OCI-M1 (cell line): Measurements from ENCODE around the gene SORCS2.

ENCODE experiments used
- DNase-seq: peaks from one replicate; lab custom pipeline; 2025; lab: John Stamatoyannopoulos, UW

SORCS2 gene

DNA sequence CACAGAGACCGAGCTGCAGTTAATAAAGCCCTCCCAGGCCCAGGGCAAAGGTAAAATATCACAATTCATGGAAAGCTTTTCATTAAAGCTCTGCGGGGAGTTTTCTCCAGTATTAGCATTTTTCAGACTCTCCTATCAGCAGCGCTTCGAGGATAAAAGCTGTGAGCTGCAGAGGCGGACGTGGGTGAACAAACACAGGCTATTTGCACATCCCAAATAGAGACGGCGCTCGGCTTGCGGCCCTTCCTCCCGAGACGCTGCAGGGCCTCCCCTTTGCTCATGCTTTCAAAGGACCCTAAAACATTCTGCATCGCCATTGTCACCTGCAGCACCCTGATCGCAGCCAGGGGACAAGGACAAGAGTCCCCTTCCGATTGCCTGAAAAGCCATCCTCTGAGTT lies 97.3 kb downstream of the SORCS2 start:
- DNase-seq: no peak

DNA sequence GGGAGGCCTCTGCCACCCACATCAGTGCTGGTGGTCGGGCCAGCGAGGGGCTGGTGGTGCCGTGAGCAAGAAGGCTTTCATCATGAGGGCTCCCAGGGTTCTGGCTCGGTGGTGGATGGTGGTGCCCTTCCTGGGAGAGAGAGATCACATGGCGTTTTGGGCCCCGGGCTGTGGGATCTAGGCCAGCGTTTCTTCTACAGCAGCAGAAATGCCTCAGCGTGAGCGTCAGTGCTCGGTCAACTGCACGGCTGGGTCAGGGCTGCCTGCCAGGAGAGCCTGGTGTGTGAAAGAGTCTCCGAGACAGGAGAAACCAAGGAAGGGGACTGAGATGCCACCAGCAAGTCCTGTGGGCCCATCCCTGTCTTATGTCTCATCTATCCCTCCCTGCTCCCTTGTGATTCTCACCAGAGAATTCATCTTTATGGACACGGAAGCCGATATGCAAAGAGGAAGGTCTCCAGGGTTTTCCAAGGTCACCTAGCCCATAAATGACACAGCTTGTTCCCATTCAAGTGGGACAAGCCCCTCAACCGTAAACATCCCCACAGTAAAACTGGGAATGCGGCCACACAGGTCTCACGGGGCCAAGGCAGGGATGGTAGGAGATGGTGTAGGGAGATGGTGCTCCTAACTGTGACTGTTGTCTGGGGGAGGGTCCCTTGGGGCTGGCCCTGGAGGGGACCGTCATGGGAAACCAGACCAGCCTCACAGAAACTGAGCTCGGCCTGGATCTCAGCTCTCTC lies 99.2 kb downstream of the SORCS2 start:
- no peak for DNase-seq

DNA sequence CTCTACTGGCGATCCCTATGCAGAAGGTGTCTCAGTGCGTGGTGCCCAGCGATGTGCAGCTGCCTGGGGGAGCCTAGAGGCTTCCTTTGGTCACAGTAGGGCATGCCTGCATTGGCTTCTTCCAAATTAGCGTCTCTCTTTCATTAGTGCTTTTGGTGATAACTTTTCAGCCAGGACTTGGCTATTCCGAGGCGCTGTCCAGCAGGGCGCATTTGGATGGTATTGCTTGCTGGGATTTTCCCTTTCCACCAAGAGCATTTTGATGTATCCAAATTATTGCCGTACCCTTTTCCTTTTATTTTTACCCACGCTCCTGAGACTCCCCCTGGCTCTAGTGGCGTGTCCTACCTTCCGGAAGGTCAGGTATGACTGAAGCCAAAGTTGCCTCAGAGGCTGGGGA lies 101.4 kb downstream of the SORCS2 start:
- DNase-seq: no peak

DNA sequence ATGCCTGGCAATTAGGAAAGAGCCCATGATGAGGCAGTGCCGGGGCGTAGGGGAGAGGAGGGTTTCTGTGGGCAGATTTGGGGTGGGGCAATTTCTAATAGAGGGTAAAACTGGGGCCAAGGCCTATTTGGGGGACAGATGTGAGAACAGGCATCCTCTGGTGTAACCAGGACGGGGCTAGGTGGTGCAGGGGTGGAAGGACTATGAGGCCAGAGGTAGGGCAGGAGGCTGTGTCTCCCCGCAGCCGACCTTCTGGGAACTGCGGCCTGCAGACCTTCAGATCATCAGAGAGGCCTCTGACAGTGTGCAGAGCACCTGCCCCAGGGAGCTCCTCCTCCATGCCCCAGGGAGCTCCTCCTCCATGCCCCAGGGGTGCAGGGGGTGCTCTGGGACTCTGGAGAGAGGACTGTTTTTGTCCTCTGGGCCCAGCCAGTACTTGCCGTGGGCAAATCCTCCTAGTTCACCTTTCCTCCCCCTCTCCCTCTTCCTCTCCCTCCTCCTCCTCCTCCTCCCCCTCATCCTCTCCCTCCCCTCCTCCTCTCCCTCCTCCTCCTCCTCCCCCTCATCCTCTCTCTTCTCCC lies 101.9 kb downstream of the SORCS2 start:
- DNase-seq: no peak

DNA sequence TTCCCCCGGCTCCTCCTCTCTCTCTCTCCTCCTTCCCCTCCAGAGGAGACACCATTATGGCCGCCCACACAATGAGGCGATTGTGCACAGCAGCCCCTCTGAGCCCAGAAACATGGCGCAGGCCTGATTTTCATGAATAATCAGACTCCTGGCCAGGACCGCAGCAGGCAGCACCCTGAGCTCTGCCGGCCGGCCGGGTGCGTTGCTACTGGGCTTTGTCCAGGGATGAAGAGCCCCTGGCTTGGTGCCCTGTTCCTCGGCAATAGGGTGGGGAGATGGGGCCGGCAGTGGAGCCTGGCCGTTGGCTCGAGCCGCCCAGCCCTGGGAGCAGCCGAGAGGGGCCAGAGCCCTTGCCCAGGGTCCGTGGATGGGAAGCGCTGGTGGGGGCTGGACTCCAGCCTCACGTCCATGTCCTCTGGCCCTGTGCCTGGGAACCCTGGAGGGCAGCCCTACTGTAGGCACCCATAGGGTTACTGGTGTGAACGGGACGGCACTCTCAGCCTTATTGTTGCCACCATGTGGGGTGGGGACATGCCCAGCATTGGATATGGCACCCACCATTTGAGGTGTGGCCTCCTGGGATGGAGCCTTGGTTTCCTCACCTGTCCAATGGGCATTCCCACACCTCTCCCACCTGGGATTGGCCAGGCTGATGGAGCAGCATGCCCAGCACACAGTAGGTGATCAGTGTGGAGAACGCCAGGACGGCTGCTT lies 103.0 kb downstream of the SORCS2 start:
- DNase-seq: no peak

DNA sequence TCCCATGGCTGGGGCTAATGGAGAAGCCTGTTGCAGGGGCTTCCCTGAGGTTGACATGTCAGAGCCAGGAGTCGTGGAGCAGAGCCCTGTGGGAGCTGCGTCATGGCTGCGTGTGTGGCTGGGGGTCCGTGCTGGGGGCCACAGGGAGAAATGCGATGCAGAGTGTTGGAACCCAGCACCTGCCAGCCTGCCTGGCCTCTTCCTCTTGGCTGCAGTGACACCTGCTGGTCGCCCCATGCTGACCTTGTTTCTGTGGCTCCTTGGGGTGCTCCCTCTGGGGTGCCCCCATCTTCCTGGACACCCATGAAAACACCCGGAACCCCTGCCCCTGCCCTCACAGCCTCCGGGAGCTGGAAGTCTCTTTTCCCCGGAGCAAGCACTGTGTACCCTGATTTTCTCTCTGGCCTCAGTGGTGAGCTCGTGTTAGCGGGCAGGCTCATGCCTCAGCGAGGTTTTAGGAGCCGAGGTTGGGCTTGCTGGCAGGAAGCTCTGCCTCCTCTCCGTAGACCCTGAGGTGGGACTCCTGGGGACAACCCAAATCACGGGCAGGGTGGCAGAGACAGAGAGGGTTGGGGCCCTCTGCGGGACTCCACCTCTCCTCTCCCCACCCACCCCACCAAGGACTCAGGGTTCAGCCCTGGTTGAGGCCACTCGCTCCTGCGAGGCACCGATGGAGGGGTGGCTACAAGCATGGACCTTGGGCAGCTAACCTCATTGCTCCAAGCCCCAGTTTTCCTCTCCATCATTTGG lies 103.7 kb downstream of the SORCS2 start:
- no peak for DNase-seq

DNA sequence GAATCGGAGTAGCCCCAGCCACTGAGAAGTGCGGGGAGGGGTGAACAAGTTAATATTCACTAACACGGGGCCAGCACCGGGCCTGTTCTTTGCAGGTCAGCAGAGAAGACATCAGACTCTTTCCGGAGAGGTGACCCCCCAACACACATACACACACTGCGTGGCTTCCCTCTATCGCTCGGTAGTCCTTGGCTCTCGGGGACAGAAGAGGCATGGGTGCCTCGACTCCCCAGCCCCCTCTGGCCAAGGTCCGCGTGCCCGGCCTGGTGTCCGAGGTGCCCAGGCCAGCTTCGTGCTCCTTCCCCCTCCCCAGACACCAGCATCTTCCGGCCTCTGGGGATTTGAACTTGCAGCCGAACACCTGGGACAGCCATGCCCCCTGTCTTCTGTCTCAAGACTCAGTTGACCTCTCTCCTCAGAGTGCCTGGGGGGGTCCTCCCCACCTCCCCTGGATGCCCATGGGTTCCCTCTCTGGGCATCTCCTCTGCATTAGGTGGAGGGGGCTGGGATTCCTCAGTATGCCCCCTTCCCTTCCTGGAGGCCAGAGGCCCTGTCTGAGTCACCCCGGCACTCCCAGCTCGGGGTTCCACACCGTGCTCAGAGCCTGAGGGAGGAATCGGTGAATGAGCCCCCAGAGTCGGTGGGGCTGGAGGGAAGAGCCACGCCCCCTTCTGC lies 104.5 kb downstream of the SORCS2 start:
- no peak for DNase-seq

DNA sequence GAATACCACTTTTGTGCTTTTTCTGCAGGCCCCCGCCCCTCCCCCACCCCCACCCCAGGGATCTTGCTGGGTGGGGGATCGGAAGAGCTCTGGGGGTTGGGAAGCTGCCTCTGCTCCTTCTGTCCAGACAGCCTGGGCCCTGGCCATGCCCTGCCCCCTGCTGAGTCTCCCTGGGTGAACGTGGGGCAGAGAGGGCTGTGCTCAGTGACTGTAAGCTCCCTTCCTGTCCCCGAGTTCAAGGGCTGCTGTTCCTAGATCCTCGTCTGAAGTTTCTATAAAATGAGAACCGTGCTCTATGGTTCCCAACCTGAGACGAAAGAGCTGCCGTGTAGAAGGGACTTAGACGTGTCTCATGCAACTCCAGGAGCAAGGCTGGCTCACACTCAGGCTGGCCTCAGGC lies 105.0 kb downstream of the SORCS2 start:
- DNase-seq: no peak

DNA sequence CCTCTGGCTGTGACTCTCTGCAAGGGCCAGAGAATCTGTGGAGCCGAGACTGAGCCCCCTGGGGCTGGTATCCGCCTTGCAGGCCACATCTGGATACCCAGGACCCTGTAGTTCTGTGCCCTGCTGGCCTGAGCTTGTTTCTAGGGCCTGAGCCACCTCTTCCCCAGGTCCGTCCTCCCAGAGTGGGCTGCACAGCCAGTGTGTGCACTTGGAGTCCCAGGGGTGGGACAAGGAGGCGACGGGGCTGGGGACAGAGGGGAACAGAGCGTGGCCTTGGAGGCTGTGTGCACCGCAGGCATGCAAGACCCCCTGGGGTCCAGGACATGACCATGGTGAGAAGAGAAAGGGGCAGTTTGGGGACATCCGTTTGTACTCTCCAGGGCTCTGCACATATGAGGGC lies 105.5 kb downstream of the SORCS2 start:
- no peak for DNase-seq

DNA sequence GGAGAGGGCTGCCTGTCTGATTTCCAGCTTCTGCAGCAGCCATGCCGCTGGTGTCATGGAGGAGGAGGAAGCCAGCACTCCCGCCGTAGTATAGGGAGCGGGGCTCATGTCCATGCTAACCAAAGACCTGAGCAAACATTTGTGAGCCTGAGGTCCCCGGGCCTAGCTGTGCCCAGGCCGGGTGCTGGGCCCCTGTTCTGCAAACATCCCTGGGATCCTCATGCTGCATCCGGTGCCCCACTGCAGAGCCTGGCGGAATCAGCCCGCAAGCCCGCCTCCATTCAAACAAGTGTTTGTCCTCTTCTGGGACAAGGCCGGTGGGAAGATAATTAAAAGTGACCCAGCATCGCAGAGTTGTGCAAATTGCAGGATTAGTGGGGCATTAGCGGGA lies 106.3 kb downstream of the SORCS2 start:
- DNase-seq: no peak

DNA sequence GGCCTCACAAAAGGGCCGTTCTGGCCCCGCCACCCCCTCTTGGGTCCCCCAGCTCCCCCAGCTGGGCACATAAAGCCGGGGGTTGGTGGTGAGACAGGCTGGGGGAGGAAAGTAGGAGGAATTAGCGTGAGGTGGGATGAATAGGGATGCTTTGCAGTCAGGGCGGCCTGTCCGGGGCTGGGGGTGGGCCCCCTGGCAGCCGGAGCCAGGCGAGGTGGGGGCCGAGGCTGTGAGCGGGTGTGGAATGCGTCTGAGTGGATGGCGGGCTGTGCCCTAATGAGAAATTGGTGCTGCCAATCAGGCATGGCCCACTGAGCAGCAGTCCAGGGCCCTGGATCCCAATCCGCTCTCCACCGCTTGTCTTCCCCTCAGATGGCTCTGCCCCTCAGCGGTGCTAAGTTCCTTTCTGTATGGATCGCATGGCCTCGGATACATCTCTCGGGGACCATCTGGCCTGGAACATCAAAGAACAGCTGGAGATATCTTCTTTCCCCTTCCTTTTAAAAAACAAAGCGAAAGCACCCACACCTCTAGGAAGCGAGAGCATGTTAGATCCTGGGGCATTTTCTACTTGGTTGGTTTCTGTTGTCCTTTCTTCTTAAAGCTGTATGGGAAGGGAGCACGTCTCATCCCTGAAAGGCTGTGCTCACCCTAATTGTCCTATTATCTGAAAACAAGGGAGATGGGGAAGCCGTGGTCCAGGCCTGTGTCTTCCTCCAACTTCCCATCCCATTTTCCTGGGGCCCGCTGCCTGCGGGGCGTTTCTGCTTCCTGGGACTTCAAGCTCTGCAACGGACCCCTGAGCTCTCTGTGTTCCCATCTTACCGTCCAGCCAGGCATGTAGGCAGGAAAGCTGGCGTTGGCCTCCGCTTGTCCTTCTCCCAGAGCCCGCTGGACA lies 106.9 kb downstream of the SORCS2 start:
- DNase-seq: no peak

DNA sequence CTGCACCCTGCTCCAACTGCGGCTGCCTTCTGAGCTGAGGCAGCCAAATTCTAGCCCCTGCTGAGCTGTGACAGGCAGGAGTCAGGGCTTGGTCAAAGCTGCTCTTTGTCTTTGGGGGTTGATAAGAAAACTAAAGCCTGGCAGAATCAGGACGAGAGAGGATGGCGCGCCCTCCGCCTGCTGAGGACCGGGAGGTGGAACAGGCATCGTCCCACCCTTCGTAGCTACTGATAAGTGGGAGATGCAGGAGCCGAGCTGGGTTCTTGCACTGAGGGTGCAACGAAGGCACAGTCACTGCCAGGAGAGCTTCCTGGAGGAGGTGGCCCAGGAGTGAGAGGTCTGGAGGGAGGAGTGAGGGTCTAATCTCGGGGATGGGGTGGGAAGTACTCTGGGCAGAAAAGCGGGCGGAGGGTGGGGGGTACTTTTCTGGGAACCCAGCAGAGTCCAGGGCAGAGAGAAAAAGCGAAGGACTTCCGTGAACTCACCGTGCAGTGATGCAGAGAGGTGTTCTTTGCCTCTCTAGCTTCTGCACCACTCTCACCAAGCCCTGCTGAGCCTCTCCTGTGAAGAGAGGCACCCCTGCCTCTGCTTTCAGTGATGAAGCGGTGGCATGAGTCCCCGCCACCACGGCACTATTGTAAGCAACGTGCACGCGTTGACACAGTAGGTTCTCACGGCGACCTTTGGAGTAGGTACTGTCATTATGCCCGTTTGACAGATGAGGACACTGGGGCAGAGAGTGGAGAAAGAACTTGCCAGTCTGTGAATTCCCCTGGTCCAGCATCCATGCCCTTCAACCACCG lies 107.8 kb downstream of the SORCS2 start:
- no peak for DNase-seq

DNA sequence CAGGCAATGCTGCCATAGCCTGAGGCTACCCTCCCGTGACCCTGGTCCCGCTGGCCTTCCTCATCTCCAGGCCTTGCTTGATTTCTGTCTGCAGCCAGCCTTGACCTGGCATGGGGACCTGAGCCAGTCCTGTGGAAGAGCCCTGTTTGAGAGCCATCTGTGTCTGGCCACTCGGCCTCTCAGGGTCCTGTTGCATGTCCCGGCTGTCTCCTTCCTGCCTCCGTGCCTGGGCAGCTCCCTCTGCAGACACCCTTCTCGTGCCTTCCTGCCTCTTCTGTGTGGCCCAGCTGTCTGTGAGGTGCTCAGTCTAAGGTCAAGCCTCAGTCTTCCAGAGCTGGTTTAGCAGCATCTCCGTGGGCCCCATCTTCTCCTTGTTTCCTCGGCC lies 108.4 kb downstream of the SORCS2 start:
- DNase-seq: no peak

DNA sequence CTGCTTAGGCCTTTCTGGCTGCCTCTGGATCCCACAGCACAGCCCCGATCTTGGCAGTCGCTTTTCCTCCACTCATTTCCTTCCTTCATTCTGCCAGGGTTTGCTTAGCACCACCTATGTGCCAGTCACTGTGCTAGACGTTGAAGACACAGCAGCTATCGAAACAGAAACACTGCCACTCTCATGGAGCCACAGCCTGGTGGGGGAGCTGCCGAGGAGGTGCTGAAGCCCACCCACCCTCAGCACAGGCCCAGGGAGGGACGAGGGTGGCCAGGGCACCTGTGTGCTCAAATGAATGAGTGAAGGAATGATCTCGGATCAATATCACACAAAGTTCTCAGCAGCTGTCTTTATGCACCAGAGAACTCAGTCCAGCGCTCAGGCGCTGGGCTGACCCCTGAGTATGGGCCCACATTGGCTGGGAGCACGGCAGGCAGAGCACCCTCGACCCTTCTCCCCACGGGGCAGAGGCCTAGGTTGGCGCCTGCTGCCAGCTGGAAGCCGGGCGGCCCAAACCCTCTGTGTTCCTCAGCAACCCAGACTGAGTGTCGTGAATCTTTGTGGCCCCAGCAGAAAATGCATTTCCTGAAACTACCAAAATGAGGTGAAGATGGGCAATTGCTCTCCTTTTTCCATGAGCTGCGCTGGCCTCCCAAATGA lies 108.9 kb downstream of the SORCS2 start:
- DNase-seq: no peak

DNA sequence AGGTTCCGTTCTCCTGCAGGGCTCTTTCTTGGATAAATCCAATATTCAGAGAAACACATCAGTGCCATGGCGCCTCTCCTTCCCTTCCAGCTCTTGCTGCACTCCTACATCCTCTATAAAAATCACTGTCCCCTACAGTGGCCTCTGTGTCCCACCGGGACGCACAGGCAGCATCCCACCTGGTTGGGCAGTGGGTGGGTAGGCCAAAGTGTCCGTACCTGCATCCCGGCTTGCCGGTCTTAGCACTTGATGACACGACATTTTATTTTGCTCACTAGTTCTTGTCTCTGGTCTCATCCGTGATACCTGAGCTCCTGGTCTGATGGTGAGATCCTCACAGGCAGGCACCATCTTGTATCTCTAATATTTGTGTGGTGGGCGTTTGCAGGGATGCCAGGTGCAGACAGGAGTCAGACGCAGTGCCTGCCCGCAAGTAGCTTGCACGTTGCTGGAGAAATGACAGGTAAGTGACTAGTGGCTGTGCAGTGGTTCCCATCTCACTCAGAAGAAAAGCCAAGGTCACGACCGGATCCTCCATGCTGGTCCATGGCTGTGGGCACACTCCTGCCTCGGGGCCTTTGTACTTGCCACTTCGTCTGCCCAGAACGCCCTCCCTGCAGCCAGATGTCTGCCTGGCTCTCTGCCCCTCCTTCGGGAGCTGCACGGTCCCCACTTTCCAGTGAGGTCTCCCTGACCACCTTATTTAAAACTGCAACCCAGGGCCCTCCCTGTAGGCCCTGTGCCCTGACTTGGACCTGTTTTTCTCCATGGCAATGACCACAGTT lies 109.7 kb downstream of the SORCS2 start:
- DNase-seq: no peak

DNA sequence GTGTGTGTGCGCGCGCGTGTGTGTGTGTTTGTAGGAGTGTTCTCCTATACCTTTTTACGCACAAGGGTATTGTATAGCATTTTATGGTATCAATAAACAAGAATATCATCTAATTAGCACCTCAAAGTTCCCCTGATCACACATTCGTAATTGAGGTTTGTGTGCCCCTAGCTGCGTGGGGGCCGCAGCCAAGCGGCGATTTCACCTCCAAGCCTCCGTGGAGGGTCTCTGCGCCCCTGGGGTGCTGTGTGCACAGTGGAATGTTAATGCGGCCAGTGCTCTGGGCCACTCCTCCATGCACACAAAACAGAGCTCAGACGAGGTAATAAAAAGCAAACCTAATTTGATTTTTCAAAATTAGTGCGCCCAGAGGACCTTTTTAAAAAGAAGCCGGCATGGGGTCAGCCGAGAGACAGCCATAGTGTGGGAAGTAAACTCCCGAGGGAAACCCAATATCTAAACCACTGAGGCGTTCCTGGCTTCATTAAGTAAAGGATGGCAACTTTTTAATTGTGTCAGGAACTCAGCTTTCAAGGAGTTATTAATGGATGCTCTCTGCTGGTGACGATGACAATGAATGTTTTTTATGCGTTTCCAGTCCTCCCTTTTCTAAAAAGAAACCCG lies 110.6 kb downstream of the SORCS2 start:
- DNase-seq: no peak

DNA sequence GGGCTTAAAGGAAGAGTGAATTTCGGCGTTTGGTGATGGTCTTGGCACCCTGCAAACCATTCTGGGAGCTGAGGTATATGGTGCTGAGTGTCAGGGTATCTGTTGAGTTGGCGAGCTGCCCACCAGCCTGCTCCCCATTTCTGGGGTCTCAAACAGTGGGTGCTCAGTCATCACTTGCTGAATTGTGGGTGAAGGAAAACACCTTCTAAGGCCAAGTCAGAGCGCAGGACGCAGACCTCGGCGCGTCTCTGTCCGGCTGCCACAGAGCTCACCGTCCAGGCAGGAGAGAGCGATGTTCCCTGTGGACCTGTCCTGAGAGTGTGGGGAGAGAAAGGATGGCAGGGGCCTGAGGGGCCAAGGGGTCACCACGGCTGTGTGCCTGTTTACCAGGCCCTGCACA lies 111.2 kb downstream of the SORCS2 start:
- no peak for DNase-seq

DNA sequence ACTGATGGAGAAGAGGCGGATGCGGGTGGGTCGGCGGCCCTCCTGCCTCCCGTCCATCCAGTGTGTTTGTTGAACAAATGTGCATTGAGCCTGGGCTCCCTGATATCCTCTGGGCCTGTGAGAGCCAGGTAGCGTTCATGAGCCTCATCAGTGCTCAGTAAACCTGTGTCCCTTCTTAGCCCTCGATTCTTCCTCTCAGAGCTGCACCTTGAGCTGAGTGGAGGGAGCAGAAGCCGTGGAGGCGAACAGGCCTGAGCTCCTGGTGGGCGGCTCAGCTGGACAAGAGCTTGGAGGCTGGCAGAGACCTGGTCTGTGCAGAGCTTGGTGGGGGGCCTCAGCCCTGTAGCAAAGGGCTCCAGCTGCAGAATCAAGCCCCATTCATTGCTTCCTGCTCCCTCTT lies 112.1 kb downstream of the SORCS2 start:
- no peak for DNase-seq
